GM19463 (cell line): Measurements from ENCODE around the gene EEFSEC.

ENCODE experiments used
- ATAC-seq: cut with Tn5 transposase; IDR thresholded peaks from one replicate; pipeline ENCODE4 v1.9.1; 2021; ENCODE audit warnings: mild to moderate bottlenecking, moderate library complexity; ENCODE audit not compliant: unreplicated experiment

Gene EEFSEC

GRCh38 chr3:128347282-128347681 is 194.0 kb downstream of the EEFSEC start:
- ATAC-seq, result no peak

GRCh38 chr3:128348075-128348474 is 194.8 kb downstream of the EEFSEC start:
- no peak for ATAC-seq

GRCh38 chr3:128348805-128349531 is 195.7 kb downstream of the EEFSEC start:
- no peak for ATAC-seq

DNA sequence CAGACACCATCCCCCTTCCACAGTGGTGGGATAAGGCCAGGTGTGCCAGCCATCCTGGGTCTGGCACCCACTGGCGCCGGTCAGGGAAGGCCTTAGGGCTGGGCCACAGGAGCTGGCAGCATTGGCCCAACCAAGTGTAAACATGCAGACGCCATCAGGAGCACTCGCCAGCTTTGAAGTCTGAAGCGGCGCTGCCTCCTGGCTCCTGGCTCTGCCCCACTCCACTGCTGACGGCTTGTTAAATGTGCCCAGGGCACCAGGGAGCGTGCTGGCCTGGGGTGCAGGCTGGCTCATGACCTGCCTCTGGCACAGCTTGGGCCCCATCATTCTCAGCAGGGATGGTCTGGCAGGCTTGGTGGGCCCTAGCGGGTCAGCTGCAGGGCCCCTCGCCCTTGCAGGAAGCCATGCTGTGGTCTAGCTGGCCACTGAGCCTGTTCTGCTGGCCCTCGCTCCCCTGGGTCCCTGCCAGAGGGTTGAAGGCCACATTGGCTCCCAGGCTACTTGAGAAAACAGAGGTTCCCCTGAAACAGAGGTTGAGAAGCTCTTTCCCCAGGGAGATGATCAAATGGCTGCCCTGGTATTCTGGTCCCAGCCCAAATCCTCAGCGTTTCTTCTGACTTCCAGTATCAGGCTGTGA is 196.8 kb downstream of the EEFSEC start:
- no peak for ATAC-seq

DNA sequence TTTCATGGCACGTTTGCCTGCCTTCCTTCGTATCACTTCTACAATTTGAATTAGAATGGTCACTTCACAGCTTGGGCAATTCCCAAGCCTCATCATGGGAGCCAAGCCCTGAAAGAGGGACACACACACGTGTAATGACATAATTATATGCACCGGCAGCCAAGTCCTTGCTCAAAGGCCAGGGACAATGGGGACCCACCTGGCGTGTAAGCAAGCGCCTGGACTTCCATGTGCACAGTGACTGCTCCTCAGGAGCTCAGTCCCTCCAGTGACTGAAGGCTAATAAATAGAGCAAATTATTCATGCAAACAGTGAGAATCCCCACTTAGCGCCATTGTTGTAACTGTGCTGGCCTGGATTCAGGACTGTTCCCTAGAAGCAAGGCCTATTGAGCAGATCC is 198.3 kb downstream of the EEFSEC start:
- ATAC-seq, result no peak

GRCh38 chr3:128352326-128352725 is 199.0 kb downstream of the EEFSEC start:
- ATAC-seq, result no peak

- no peak for ATAC-seq
Observed at GRCh38 chr3:128353361-128353965, 200.2 kb downstream of the EEFSEC start.

DNA sequence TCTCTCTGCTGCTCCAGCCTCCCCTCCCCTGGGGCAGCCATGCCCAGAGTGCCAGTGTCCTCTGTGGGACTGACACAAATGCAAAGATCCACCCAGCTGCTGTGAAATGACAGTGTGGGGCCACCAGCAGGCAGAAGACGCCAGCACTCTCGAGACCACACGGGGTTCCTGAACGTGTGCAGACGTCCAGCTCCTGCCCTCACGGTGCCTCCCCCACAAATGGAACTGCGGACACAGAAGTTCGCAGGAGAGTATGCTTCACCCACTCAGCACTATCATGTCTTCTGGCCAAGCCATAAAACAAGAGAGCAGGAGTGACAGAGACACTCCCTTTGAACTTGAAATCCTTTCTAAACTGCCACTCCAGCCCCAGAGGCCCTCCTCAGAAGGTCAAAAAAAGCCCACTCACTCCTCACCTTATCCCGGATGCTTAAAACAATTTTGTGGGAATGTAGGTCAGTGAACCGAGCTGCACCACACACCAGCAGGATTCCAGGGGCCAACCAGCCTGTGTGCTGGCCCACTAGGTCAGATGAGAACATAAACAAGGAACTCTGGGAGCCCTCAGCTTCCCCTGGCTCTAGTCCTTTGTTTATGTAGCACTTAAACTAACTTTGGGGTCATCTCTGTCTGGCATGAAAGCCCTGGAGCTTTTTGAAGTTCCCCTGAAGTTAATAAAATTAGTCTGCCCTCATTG is 200.9 kb downstream of the EEFSEC start:
- ATAC-seq, result no peak

- ATAC-seq, result no peak
Observed at GRCh38 chr3:128354788-128355542, 201.7 kb downstream of the EEFSEC start.

DNA sequence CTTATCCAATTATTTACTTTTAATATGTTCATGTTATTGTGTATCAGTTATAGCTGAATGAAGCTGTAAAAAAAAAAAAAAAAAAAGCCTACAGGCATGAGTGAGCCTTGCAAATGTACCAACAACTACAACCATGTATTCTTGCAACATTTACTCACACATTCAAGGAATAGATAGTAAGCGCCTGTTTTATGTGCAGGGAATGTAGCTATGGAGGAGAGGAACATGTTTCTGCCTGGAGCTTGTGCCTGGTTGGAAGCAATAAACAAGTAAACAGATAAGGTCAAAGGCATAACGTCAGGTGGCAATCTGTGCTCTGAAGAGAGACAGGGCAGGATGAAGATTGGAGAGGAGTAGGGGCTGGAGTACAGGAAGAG is 202.2 kb downstream of the EEFSEC start:
- no peak for ATAC-seq

DNA sequence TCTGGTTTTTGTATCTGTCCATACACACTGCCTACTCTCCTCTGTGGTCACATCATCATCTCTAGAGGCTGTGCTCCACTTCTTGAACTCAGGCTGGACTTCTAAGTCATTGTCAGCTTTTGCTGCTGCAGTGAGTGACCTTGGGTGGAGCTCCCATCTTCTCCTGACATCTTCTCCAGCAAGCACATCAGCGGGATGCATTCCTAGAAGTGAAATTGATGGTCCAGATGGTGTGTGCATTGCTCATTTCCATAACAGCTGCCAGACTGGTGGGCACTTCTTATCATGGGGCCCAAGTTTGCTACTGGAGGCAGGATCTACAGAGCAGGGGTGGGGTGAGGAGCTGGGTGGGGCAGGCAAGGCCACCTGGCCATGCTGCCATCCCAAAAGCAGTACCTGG is 203.5 kb downstream of the EEFSEC start:
- ATAC-seq, result no peak

- ATAC-seq, result no peak
Observed at GRCh38 chr3:128357538-128357937, 204.3 kb downstream of the EEFSEC start.

DNA sequence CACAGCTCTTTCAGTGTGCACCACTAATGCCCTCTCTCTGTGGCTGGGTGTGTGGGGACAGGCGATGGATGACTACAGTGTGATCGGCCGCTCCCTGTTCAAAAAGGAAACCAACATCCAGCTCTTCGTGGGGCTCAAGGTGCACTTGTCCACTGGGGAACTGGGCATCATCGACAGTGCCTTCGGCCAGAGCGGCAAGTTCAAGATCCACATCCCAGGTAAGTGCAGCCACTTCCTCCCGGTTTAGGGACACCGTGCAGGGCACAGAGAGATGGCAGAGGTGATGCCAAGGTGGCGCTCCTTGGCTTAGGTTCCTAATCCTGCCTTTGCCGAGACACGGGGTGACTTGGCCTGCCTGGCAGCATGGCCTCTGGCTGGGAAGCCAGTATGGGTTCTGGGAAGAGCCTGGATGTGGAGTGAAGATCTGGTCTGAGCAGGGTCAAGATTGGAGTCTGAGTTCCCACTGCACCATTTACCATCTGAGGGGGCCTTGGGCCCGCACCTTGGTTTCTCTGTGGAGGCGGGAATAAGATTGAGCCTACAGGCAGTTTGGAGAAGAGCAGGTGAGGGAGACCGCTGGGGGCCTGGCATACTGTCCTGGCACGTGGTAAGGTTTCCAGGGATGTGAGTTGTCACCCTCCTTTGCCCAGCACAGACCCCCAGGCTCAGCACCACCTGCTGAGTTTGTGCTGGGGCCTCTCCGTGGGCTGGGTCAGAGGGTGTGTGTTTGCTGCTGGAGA is 205.0 kb downstream of the EEFSEC start:
- no peak for ATAC-seq

DNA sequence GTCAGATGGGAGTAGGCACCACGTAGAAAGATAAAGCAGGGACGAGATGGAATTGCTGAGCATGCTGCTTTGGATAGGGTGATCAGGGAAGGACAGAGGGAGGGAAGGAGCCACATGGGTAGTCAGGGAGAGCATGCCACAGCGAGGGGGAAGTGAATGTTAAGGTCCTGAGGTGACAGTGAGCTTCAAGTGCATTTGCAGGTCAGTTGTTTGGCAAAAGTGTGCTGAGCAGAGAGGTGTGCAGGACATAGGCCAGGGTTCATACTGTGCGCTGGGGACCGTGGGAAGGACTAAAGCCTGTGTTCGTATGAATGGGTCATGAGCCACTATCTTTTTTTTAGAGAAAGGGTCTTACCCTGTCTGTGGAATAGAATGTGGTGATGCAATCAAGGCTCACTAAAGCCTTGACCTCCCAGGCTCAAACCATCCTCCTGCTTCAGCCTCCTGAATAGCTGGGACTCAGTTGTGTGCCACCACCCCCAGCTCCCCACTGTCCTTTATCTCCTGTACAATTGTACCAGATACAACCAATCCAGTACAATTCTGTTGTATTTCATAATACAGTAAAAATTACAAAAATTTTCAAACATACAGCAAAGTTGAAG is 205.9 kb downstream of the EEFSEC start:
- ATAC-seq, result no peak

GRCh38 chr3:128359846-128360642 is 206.8 kb downstream of the EEFSEC start:
- no peak for ATAC-seq

GRCh38 chr3:128360705-128361271 is 207.5 kb downstream of the EEFSEC start:
- no peak for ATAC-seq

- ATAC-seq, result no peak
Observed at GRCh38 chr3:128362026-128362965, 209.0 kb downstream of the EEFSEC start.

DNA sequence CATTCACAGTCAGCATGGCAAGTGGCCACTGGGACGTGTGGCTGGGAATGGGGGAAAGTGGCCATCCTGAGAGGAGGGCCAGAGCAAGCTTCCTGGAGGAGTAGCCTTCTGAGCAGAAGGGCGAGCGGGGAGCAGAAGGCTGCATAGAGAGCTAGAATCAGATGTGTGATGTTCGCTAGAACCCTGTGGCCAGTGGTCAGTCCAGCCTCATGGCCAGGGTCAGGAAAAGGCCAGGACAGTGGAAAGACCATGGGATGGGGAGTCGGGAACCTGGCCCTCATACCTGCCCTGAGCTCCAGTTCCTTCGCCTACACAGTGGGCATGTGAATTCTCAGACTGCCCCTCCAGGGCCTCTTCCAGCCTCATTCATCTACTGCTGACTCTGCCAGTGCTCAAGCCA is 211.0 kb downstream of the EEFSEC start:
- ATAC-seq, result no peak
